B cell (primary cell): ENCODE results near the gene ERC2. TPM values are rescaled to one million over a fixed set of nuclear protein-coding genes. Genes with fewer than 3 reads are reported as not detected.

Experiments
- ATAC-seq: fragments of 200-7000 bp; cut with Tn5 transposase; one replicate; pipeline ENCODE4 v1.10.0; 2021; ENCODE audit warnings: low read depth, mild to moderate bottlenecking, moderate number of reproducible peaks, moderate library complexity
- CTCF ChIA-PET: fragments of 350-600 bp; sonication (Branson Sonifier 250); formaldehyde crosslinking; loops from one replicate; lab custom pipeline; 2021; ENCODE audit warnings: antibody characterized with exemption, inconsistent platforms; lab: Charles Lee
- POLR2A ChIA-PET: fragments of 350-600 bp; sonication (Branson Sonifier 250); formaldehyde crosslinking; loops from one replicate; lab custom pipeline; 2021; ENCODE audit warnings: antibody characterized with exemption; lab: Charles Lee
- DNase-seq: peaks from one replicate; pipeline ENCODE4 v3.0.0; 2013
- H2AFZ ChIP-seq: 2 replicates; pipeline ENCODE4 v1.6.1; 2012; ENCODE audit warnings: mild to moderate bottlenecking, low read depth, low read length; ENCODE audit not compliant: insufficient read depth, poor library complexity, severe bottlenecking
- H3K27ac ChIP-seq, 2 donors: 1 replicate in 1 of 2; 2 replicates in 1 of 2; pipeline ENCODE4 v1.5.1; 2012 to 2013; ENCODE audit warnings: low read length in 2 of 2, mild to moderate bottlenecking in 2 of 2, moderate library complexity in 1 of 2
- H3K27me3 ChIP-seq, 4 experiments: fragments of 200-600 bp in 1 of 4; sonication (generic) in 1 of 4; replicated peaks in 1 of 4; 1 replicate in 2 of 4; 2 replicates in 2 of 4; pipeline versions ENCODE4 v1.6.1 to v1.7.0; 2013 to 2016; ENCODE audit warnings: low read length in 3 of 4, mild to moderate bottlenecking in 2 of 4, mixed read lengths in 1 of 4, moderate library complexity in 1 of 4; ENCODE audit not compliant: insufficient read depth in 4 of 4, control insufficient read depth in 3 of 4; ENCODE audit errors: control extremely low read depth in 1 of 4
- H3K36me3 ChIP-seq, 2 experiments: replicated peaks in 1 of 2; 1 replicate in 1 of 2; 2 replicates in 1 of 2; pipeline versions ENCODE4 v1.6.1 to v1.7.1; 2013; ENCODE audit warnings: low read length in 1 of 2; ENCODE audit not compliant: insufficient read depth in 2 of 2, control insufficient read depth in 1 of 2; ENCODE audit errors: control extremely low read depth in 1 of 2, extremely low read depth in 1 of 2
- H3K4me1 ChIP-seq, 2 donors: fragments of 200-600 bp in 1 of 2; sonication (generic) in 1 of 2; 1 replicate in 1 of 2; 2 replicates in 1 of 2; pipeline versions ENCODE4 v1.5.1 to v1.6.1; 2013 to 2017; ENCODE audit warnings: low read length in 2 of 2; ENCODE audit not compliant: control insufficient read depth in 2 of 2, insufficient read depth in 2 of 2
- H3K4me2 ChIP-seq: replicated peaks from 2 replicates; pipeline ENCODE3; 2012; ENCODE audit warnings: mild to moderate bottlenecking, low read depth, low read length; ENCODE audit not compliant: poor library complexity, severe bottlenecking
- H3K4me3 ChIP-seq, 5 experiments: fragments of 200-600 bp in 1 of 5; sonication (generic) in 1 of 5; 1 replicate in 3 of 5; 2 replicates in 2 of 5; pipeline versions ENCODE4 v1.5.1 to v1.7.0; 2011 to 2016; ENCODE audit warnings: low read length in 4 of 5, mild to moderate bottlenecking in 4 of 5, low read depth in 2 of 5, control low read depth in 1 of 5, moderate library complexity in 1 of 5; ENCODE audit not compliant: insufficient read depth in 1 of 5; ENCODE audit errors: control extremely low read depth in 1 of 5, extremely low read depth in 1 of 5
- H3K79me2 ChIP-seq: fragments of 200-600 bp; sonication (generic); one replicate; pipeline ENCODE4 v1.6.0; 2016; ENCODE audit warnings: low read length; ENCODE audit not compliant: control insufficient read depth, insufficient read depth
- H3K9ac ChIP-seq: fragments of 200-600 bp; sonication (generic); 2 replicates; pipeline ENCODE4 v1.6.1; 2017; ENCODE audit warnings: mild to moderate bottlenecking, low read length, moderate library complexity
- H3K9me3 ChIP-seq, 3 donors: one replicate each; pipeline versions ENCODE4 v1.6.1 to v1.7.1; 2013; ENCODE audit warnings: low read length in 2 of 3; ENCODE audit not compliant: control insufficient read depth in 2 of 3, insufficient read depth in 1 of 3; ENCODE audit errors: control extremely low read depth in 1 of 3
- H4K20me1 ChIP-seq: 2 replicates; pipeline ENCODE4 v1.6.0; 2012; ENCODE audit warnings: mild to moderate bottlenecking, low read length; ENCODE audit not compliant: insufficient read depth, control insufficient read depth, poor library complexity, severe bottlenecking
- H3K27ac Mint-ChIP-seq: one replicate; pipeline ENCODE4 v1.8.0; 2021; ENCODE audit warnings: mixed read lengths
- H3K27me3 Mint-ChIP-seq: one replicate; pipeline ENCODE4 v1.8.0; 2021; ENCODE audit warnings: mixed read lengths
- H3K4me1 Mint-ChIP-seq: one replicate; pipeline ENCODE4 v1.8.0; 2021; ENCODE audit warnings: mixed read lengths
- H3K4me3 Mint-ChIP-seq: one replicate; pipeline ENCODE4 v1.8.0; 2021; ENCODE audit warnings: mixed read lengths
- H3K9me3 Mint-ChIP-seq: one replicate; pipeline ENCODE4 v1.8.0; 2022; ENCODE audit warnings: mixed read lengths; ENCODE audit not compliant: insufficient read depth
- CTCF ChIP-seq: fragments of 200-600 bp; IDR thresholded peaks from one replicate; pipeline ENCODE4 v1.8.0; 2022; ENCODE audit warnings: antibody characterized with exemption, mild to moderate bottlenecking
- EZH2 ChIP-seq: IDR thresholded peaks from 2 replicates; pipeline ENCODE4 v1.6.1; 2012; ENCODE audit warnings: borderline replicate concordance, low read depth, mild to moderate bottlenecking, moderate library complexity, low read length; ENCODE audit not compliant: insufficient read depth, poor library complexity, severe bottlenecking
- WGBS: methylation state at CpG from one replicate; pipeline ENCODE4 v1.1.5; 2013; ENCODE audit warnings: missing lambda C conversion rate; ENCODE audit not compliant: insufficient coverage; 5-methylcytosine and 5-hydroxymethylcytosine counted together
- intact Hi-C: fragments of 100-400 bp; cut with micrococcal nuclease; formaldehyde crosslinking; loops from one replicate; pipeline ENCODE4 v1.10.0; 2022
- polyA plus RNA-seq: library from polyadenylated mRNA; depleted of rRNA; stranded (reverse); fragments of >200 nt; gene quantifications from 2 replicates; pipeline ENCODE4 v1.2.3, GENCODE V29; 2012
- total RNA-seq, 2 donors: library from RNA; stranded (reverse); fragments of 120-200 nt in 1 of 2; gene quantifications; 1 replicate in 1 of 2; 2 replicates in 1 of 2; pipeline versions ENCODE4 v1.2.3 to v1.2.4, GENCODE V29; 2013 to 2022

ERC2 gene
- total and polyA plus RNA-seq, 2 donors (not counting 1 experiment from before 2014, with no cell fraction given), result not detected

DNA sequence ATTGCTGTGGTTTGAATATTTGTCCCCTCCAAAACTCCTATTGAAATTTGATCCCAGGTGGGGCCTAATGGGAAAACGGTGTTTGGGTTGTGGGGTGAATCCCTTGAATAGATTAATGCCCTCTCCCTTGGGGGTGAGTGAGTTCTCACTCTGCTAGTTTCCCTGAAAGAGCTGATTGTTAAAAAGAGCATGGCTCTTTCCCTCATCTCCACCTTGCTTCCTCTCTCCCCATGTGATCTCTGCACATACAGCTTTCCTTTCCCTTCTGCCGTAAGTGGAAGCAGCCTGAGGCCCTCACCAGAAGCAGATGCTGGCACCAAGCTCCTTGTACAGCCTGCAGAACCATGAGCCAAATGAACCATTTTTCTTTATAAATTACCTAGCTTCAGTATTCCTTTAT, 586.3 kb downstream of the ERC2 start:
- 89% methylated on average over 1 of the region's 2 CpGs for WGBS
- no peaks in the 10 kb centered on the region for H3K9me3 ChIP-seq
- no peak overlapping the region for H3K4me2 ChIP-seq
- no peaks in the 10 kb centered on the region for H3K79me2 ChIP-seq
- Mint-ChIP-seq H3K4me1 (no peaks in the 10 kb centered on the region), H3K4me3 (no peak overlapping the region), H3K9me3 (no peaks in the 10 kb centered on the region), H3K27me3 (no peaks in the 10 kb centered on the region), H3K27ac (no peak overlapping the region)
- no peak for TF ChIP-seq CTCF
- no peak for TF ChIP-seq EZH2
- no peaks in the 10 kb centered on the region for H4K20me1 ChIP-seq
- H3K27ac ChIP-seq, result no peak overlapping the region
- no peak overlapping the region for H3K4me3 ChIP-seq
- no peak overlapping the region for H3K9ac ChIP-seq
- H3K36me3 ChIP-seq, result no peaks in the 10 kb centered on the region
- DNase-seq (no peak), ATAC-seq (no peak)
- ChIA-PET CTCF (no interaction called here), POLR2A (no interaction called here)
- H3K27me3 ChIP-seq, result no peaks in the 10 kb centered on the region
- H2AFZ ChIP-seq, result no peak overlapping the region
- intact Hi-C loops, result no loop called here
- H3K4me1 ChIP-seq, result no peaks in the 10 kb centered on the region

GRCh38 chr3:55880357-55880756, 587.9 kb downstream of the ERC2 start:
- Mint-ChIP-seq H3K4me1 (no peaks in the 10 kb centered on the region), H3K27ac (no peak overlapping the region), H3K9me3 (no peaks in the 10 kb centered on the region), H3K27me3 (no peaks in the 10 kb centered on the region), H3K4me3 (no peak overlapping the region)
- ChIA-PET POLR2A (no interaction called here), CTCF (no interaction called here)
- no peaks in the 10 kb centered on the region for H3K9me3 ChIP-seq
- H3K4me2 ChIP-seq, result no peak overlapping the region
- H3K9ac ChIP-seq, result no peak overlapping the region
- no peak overlapping the region for H2AFZ ChIP-seq
- no peaks in the 10 kb centered on the region for H3K36me3 ChIP-seq
- DNase-seq (no peak), ATAC-seq (no peak)
- H3K4me1 ChIP-seq, result no peaks in the 10 kb centered on the region
- H3K4me3 ChIP-seq, result no peak overlapping the region
- no peaks in the 10 kb centered on the region for H3K79me2 ChIP-seq
- no peaks in the 10 kb centered on the region for H4K20me1 ChIP-seq
- intact Hi-C loops, result no loop called here
- no peaks in the 10 kb centered on the region for H3K27me3 ChIP-seq
- TF ChIP-seq CTCF (no peak), EZH2 (no peak)
- H3K27ac ChIP-seq, result no peak overlapping the region
